ENCODE data around the gene MOV10L1.
A peak's percentile ranks its signal among the peaks of the same experiment; 100 is the strongest.
"Not testable (repeated sequence)": the region's sequence is repeated elsewhere in the genome, so short reads cannot be mapped to it uniquely, and the experiment has no call there.

MOV10L1 gene

DNA sequence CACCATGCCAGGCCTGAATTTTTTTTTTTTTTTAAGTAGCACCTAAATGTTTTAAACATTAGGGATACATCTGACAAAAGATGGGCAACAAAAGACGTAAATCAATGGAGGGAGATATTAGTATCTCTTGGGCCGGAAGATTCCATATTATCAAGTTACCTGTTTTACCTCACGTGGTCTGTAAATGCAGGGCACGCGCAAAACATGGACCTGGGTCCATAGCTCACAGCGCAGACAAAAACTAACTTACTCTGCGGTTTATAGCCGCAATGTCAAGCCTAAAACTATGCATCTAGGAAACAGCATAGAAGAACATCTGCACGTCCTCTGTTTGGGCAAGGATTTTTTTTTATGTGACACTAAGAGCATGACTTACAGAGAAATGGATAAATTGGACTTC, 49.2 kb downstream of the MOV10L1 start:
- DNase-seq (ENCODE audit: low spot score): no peak

DNA sequence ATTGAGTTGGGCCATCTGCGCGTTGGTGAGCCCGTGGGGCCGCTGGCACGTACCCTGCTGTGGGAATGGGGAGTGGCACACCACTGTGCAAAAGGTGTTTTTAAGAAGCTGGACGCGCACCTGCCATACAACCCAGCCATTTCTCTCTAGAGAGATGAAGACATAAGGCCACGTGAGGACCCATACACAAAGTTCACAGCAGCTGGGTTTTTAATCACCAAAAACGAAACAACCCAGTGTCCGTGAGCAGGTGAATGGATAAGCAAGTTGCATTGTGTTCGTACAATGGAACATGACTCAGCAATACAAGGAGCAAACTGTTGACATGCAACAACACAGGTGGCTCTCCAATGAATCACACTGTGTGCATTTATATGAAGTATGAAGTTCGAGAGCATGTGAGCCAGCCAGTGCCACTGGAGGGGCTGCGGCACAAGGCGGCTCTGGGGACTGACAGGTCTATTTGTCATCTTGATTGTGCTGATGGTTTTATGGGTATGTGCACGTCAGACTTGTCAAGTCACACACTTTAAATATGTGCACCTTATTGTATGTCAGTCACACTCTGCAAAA, 50.1 kb downstream of the MOV10L1 start:
- DNase-seq (ENCODE audit: low spot score): no peak

DNA sequence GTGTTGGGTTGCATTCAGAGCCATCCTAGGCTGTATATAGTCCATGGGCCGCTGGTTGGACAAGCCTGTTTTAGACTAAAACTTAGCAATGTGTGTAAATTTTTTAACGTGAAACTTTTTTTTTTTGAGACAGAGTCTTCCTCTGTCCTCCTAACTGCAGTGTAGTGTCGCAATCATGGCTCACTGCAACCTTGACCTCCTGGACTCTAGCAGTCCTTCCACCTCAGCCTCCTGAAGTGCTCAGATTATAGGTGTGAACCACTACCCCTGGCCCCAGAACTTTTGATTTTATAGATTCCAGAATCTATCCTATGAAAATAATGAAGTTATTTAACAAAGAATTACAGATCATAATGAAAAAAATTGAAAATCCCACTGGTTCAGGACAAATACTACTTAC, 50.8 kb downstream of the MOV10L1 start:
- DNase-seq (ENCODE audit: low spot score): no peak

DNA sequence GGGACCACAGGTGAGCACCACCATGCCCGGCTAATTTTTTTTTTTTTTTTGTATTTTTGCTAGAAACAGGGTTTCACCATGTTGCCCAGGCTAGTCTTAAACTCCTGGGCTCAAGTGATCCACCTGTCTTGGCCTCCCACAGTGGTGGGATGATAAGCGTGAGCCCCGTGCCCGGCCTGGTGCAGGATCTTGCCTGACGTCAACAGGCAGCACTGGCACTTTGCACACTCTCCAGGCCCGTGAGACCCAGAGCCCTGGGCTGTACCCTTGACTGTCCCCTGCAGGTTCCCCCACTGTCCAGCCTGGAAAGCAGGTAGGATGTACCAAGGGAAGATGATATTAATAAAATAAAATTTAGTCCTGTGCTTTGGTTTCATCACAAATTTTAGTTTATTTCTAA, 51.7 kb downstream of the MOV10L1 start:
- no peak for DNase-seq (ENCODE audit: low spot score)

DNA sequence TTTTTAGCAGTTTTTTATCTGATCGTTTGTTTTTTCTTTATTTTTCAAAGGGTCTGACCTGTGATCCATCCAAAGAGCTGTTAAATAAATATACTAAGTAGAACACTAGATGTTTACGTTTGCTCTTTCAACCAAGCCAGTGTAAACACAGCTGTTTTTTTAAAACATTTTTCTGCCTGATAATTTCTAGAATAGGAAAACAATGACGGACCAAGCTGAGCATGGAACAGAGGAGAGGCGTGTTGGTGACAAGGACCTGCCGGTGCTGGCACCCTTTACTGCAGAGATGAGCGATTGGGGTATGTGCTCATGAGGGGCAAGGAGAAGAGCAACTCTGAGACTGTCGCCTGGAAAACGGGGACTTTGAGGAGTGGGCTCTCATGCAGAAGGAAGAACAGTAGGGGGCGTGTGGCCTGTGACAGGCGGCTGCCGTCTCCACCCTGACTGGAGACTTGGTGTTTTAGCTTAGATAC, 52.1 kb downstream of the MOV10L1 start:
- DNase-seq (ENCODE audit: low spot score): no peak

DNA sequence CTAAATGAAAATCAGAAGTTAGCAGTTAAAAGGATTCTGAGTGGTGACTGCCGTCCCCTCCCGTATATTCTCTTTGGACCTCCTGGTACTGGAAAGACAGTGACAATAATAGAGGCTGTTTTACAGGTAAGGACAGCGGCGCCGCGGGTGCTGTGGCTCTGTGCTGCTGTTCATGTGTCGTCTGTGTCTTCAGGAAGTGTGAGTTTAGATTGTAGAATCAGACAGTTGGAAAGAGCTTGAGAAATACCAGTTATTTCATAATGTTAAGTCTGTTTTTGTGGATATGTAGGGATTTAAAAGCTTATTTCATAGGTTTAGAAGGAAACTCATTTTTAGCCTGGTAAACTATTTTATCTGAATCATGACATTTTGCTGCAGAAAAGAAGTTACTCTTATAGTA, 53.3 kb downstream of the MOV10L1 start:
- no peak for DNase-seq (ENCODE audit: low spot score)

DNA sequence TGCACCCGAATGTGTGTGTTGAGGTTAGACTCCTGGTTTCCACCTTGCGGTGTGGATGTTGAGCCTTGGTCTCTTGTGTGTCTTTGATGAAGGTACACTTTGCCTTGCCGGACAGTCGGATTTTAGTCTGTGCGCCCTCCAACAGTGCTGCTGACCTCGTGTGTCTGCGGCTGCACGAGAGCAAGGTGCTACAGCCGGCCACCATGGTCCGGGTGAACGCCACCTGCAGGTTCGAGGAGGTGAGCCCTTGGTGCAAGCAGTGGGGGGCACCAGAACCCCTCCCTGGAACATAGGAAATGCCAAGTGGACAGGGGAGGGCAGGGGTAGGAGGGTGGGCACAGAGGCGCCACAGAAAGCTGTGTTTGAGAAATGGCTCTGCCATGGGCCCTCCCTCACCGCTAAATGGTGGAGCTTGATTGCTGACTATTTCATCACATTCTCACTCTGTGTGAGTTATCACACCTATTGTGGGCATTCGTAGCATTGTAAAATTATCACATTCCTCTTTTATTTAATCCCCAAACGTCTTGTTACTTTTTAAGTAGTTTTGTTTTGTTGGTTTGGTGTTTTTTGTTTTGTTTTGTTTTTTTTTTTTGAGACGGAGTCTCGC, 54.3 kb downstream of the MOV10L1 start:
- DNase-seq (ENCODE audit: low spot score): no peak

DNA sequence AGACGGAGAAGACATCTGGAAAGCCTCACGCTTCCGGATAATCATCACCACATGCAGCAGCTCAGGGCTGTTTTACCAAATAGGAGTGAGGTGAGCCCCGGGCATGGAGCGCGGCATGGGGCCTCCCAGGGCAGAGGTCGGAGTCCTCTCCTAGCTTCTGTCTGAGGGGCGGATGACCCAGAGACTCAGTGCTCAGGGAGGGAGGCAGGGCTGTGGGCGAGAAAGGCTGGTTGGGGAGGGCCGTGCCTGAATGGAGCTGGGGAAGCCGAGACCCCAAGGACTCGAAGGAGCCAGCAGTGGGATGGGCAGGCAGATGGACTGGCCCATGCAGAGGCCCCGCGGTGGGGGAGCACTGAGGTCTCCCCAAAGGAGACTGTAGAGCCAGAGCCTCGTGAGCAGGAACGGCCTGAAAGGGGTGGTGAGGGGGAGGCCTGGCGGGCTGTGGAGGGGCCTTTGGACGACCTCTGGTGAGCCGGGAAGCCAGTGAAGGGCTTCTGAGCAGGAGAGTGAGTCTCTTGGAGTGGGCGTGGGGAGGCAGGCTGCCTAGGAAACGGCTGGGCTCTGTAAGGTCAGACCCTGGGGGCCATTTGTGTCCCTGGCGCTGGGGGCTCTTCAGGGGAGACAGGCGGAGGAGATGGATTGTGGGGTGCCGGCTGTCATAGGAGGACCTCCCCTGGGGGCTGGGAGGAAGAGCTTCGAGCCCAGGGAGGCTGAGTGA, 56.1 kb downstream of the MOV10L1 start:
- DNase-seq (ENCODE audit: low spot score): no peak

DNA sequence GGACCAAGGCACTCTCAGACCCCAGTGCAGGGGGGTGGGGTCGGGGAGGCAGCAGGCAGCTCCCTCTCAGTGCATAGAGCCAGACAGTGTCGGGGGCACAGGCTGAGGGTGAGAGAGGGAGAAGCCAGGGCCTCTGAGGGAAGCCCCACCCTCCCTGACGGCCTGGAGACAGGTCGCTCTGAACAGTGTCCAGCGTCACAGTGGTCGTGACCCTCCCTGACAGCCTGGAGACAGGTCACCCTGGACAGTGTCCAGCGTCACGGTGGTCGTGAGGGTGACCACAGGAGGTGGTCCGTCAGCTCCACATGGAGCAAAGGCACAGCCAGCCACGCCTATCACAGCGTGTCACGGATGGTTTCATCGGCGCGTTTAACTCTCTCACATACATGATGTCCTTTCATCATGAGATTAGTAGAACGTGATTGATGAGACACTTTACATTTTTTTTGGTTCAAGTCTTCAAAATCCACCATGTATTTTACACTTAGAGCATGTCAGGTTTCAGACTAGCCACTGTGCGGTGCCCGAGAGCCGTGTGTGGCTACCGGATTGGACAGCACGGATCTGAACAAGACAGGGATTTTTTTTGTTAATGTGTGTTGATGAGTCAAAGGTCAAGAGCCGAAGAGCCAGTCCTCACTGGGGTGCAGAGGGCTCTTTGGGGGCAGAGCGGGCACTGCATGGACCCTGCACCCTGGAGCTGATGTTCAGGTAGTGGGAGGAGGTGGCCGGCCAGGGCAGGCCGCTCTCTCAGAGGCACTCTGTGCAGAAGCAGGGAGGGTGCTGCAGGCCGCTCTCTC, 56.8 kb downstream of the MOV10L1 start:
- DNase-seq (ENCODE audit: low spot score): peak; percentile 92

DNA sequence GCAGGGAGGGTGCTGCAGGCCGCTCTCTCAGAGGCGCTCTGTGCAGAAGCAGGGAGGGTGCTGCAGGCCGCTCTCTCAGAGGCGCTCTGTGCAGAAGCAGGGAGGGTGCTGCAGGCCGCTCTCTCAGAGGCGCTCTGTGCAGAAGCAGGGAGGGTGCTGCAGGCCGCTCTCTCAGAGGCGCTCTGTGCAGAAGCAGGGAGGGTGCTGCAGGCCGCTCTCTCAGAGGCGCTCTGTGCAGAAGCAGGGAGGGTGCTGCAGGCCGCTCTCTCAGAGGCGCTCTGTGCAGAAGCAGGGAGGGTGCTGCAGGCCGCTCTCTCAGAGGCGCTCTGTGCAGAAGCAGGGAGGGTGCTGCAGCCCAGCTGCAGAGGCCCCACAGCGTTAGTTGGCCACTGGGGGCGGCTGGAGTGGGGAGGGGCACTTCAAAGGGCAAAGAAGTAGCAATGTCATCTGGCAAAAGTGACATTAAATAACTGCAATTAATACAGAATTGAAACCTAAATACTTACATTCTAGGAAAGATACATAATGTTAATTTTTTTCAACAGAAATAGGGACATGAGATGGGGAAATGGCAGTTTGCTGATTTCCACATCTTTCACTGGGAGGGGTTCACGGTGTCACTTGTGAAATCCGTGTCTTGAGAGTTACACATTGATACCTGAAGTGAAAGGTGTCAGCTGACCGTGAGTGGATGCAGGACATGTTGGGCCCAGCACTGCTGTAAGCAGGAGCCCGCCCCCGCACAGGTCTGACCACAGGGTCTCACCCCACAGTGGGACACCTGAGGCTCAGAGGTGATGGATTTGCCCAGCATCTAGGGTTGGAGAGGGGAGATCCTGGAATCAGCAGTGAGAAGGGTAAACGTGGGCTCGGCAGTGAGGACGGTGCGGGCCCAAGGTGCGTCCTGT, 57.7 kb downstream of the MOV10L1 start:
- DNase-seq (ENCODE audit: low spot score): not testable (repeated sequence)

DNA sequence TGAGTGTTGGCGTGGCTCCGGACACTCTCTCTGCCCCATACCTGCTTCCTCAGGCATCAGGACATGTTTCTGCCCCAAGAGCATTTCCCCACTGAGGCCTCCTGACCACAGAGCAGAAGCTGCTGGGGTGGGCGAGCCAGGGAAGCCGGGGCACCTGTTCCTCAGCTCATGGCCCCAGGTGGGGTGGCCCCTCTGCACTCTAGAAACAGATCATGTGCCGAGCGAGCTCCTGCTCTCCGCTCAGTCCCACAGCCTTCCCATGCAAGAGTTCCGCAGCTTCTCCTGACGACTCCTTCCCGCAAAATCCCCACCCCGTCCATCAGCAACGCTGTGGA, 58.3 kb downstream of the MOV10L1 start:
- no peak for DNase-seq (ENCODE audit: low spot score)

DNA sequence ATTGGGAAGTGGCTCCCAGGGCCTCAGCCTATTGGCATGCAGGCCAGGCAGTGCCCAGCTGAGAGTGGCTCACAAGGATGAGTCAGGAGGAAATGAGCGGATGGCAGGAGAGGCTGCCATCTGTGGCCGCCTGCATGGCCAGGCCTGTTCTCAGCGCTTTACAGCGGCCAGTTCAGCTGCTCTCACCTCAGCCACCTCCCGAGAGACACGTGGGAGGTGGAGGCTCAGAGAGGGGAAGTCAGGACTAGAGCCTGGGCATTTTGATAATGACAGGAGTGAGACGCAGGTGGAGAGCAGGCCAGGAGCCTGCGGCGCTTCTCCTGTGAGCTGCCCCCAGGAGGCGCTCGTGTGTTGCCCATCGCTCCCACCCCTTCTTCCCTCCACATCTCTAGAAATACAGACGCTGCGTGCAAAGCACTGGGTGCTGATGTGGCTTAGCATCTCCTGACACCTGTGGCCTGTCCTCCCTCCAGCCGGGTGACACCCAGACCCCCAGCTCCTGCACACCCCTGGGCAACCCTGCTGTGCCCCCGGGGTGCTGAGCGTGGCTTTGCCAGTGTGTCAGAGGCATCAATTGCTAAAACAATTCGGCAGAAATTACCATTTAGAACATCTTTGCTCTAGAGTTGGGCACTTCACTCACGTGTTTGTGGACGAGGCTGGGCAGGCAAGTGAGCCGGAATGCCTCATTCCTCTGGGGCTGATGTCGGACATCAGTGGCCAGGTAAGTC, 59.4 kb downstream of the MOV10L1 start:
- peak; percentile 52 for DNase-seq (ENCODE audit: low spot score)

DNA sequence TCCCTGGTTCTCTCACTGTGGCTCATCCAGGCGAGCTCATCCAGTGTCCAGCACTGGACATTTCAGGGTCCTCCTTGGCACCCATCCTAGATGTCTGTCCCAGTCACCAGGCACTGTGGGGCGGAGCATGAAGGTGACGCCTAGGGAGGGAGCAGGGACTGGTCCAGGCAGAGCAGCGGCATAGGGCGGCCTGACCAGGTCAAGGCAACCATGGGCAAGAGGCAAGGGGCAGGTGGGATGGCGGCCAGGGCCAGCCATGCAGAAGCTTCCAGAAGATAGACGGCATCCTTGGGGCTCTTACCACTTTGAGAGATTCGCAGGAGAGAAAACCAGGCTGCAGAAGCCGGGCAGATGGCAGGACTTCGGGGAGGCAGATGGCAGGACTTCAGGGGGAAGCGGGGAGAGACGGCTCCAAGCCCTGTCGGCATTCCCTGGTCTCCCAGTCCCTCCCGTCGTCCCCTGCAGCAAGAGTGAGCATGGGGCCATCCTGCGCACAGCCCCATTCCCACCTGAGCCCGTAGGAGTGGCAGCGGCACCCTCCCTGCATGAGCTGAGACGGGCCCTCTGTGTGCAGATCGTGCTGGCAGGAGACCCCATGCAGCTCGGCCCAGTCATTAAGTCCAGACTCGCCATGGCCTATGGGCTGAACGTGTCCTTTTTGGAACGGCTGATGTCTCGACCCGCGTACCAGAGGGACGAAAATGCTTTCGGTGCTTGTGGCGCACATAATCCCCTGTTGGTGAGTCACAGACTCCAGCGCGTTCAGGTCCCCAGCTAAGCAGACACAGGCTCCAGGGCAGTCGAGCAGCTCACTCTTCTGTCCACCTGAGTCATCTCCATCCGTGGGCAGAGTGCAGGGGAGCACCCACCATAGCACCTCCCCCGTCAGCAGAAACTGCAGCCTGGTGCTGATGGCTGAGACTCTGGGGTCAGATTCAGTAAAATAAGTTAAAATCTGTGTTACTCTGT, 60.6 kb downstream of the MOV10L1 start:
- DNase-seq (ENCODE audit: low spot score): no peak

DNA sequence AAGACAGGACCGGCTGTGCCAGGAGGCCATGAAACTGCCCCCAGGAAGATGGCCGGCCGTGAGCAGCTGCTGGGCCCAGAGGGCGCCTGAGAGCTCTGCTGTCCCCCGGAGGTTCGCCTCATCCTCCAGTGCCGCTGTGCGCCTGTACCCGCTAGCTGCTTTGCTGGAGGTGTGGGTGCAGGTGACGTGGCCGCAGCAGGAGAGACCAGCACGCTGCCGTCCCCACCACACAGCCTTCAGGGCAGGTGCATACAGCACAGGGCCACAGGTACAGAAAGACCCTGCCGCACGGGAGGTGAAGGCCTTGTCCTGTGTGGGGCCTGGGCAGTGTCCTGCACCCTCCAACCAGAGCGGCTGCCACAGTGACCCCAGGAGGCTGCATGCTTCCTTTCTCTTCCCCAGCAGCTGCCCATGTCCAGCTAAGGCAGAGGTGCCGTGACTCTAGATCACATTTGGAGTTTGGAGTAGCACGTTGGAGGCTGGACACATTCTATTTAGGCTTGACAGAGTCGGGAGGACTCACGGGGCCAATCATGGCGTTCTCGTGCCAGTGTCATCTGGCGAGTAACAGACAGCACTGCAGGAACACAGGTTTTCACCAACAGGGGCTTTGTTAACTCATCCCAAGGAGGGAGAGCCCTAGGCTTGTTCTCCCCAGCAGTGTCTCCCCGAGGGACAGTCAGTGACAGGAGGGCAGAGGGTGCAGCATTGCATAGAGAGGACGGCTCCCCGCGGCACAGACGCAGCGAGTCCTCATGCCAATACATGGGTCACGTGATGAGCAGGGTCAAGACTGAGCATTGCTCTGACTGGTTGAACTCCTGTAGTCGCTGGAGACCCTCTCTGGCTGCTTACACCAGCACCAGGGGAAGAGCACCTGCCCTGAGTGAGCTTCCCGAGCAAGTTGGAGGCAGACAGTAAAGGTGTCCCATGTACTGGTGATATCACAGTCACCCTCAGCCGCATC, 62.0 kb downstream of the MOV10L1 start:
- no peak for DNase-seq (ENCODE audit: low spot score)

DNA sequence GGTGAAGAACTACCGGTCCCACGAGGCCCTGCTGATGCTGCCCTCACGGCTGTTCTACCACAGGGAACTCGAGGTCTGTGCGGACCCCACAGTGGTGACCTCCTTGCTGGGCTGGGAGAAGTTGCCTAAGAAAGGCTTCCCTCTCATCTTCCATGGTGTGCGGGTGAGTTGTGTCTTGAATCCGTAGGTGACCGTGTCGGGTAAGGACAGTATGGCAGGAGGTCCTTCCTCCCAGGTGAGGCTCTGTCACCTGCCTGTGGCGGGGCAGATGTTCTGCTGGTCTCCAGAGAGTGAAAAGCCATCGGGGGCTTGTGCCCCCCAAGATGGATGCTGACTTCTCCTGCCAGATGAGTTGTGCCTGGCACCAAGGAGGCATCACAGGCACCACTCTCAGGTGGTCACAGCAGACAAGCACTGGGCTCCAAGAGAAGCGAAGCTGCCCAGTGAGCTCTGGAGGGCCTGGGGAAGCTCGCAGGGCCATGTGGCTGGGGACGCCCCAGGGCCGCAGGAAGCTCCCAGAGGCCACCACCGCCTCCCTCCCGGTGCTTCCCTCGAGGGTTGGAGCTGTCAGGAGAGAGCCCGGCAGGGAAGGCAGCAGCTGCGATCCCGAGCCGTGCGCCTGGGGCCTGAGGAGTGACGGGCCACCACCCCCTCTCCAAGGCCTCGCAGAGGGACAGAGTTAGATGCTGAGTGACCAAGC, 63.4 kb downstream of the MOV10L1 start:
- DNase-seq (ENCODE audit: low spot score): no peak

DNA sequence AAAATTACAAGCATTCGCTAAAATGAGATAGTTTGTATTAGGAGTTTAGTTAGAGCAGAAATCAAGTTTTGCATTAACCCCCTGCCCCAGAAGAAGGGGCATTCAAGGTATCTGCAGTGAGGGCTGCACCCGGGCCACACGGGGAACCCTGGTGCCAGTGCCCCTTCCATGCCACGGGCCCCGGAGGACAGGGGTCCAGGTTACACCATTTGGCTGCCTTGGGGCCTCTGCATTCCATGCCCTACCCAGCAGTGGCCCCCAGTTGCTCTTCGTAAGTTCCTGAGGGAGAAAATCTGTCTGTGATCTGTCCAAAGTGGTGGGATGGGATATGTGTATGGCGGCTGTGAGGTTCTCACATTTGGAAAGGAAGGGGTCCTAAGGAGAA, 63.9 kb downstream of the MOV10L1 start:
- DNase-seq (ENCODE audit: low spot score): no peak

DNA sequence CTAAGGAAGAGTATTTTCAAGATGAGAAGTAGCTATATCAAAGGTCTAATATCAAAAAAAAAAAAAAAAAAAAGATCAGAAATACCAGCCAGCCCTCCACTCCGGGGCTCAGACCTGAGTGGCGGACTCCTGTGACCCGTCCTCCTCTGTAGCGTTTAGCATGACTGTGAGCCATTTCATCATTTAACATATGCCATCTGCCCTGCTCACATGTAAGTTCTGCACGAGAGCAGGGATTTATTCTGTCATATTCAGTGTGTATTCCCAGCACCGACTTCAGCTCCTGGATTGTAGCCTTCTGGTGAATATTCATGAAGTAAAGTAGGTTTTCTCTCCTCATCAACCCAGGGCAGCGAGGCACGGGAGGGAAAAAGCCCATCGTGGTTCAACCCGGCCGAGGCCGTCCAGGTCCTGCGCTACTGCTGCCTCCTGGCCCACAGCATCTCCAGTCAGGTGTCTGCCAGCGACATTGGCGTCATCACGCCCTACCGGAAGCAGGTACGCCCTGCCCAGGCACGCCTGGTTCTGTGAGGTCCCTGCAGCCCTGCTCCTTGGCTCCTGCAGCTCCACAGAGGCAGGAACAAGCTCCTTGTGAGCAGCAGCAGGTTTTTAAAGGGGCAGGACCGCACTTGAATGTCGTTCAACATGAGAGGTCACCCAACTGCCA, 68.0 kb downstream of the MOV10L1 start:
- DNase-seq (ENCODE audit: low spot score): no peak

DNA sequence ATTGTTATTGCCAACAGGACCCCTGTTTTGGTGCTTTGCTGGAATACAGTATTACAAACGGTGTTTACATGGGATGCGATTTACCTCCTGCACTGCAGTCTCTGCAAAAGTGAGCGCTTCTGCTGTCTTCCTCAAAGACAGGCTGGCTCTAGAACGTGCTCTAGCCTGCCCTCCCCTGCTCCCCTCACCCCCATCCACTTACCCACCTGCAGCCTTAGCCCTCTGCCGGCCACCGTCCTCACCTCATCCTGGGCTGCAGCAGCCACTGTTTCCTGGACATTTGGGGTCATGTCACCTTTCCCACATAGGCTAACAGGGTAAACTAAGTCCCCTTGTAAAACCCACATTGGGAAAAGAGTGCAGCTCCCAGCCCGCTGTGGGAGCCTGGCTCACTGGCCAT, 71.1 kb downstream of the MOV10L1 start:
- no peak for DNase-seq (ENCODE audit: low spot score)
